Mucosa of rectum (tissue), 2 donors: ENCODE results near the gene COL17A1.

Source experiments
- H3K27ac ChIP-seq, 2 donors: one replicate each; pipeline ENCODE4 v1.7.0; 2013; ENCODE audit warnings: inconsistent platforms in 2 of 2, low read depth in 2 of 2, low read length in 2 of 2
- H3K27me3 ChIP-seq, 2 donors: one replicate each; pipeline ENCODE4 v1.7.0; 2013; ENCODE audit warnings: low read length in 2 of 2; ENCODE audit not compliant: control insufficient read depth in 2 of 2, insufficient read depth in 2 of 2
- H3K36me3 ChIP-seq, 2 donors: one replicate each; pipeline ENCODE4 v1.7.0; 2013; ENCODE audit warnings: low read length in 2 of 2; ENCODE audit not compliant: control insufficient read depth in 2 of 2, insufficient read depth in 2 of 2
- H3K4me1 ChIP-seq, 2 donors: one replicate each; pipeline ENCODE4 v1.7.0; 2013; ENCODE audit warnings: low read length in 2 of 2, mild to moderate bottlenecking in 1 of 2; ENCODE audit not compliant: control insufficient read depth in 2 of 2, insufficient read depth in 2 of 2
- H3K4me3 ChIP-seq, 2 donors: one replicate each; pipeline ENCODE4 v1.7.0; 2013; ENCODE audit warnings: low read length in 2 of 2
- H3K9ac ChIP-seq, 2 donors: one replicate each; pipeline ENCODE4 v1.7.0; 2013; ENCODE audit warnings: low read length in 2 of 2, low read depth in 1 of 2, mild to moderate bottlenecking in 1 of 2
- H3K9me3 ChIP-seq, 2 donors: one replicate each; pipeline ENCODE4 v1.7.0; 2013; ENCODE audit warnings: low read length in 2 of 2; ENCODE audit not compliant: control insufficient read depth in 2 of 2
- donor health status: healthy.
- donor health status: Normal muscosa, but diverticular disease.

The COL17A1 gene

DNA sequence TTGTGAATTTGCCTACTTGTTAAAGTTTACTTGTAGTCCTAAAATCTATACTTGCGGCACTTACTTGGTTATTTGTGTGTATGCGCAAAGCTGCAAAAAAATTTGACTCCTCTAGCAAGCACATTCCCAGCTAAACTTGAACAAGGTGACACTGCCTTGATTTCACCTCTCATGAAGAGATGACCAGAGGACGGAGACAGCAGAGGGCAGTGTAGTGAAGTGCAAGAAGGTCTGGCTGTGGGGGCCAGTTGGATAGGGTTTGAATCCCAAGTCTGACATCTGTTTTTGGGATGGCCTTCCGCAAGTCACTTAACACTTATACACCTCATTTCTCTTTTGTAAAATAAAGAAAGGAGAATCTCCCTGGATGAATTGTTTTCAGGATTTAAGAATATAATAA lies 103.0 kb downstream of the COL17A1 start:
- no peaks in the 10 kb centered on the region for H3K27me3 ChIP-seq
- peaks cover 0 to 3% of the 10 kb centered on the region in 2 donors for H3K4me1 ChIP-seq
- peaks cover 0 to 2% of the 10 kb centered on the region in 2 donors for H3K36me3 ChIP-seq
- no peak overlapping the region for H3K27ac ChIP-seq
- H3K9ac ChIP-seq = no peak overlapping the region
- no peak overlapping the region for H3K4me3 ChIP-seq
- no peaks in the 10 kb centered on the region for H3K9me3 ChIP-seq
